GM19463 (cell line): ENCODE measurements around the gene MLST8.
"Not testable (repeated sequence)": the region's sequence is repeated elsewhere in the genome, so short reads cannot be mapped to it uniquely, and the experiment has no call there.

ENCODE experiments used
- ATAC-seq: cut with Tn5 transposase; IDR thresholded peaks from one replicate; pipeline ENCODE4 v1.9.1; 2021; ENCODE audit warnings: mild to moderate bottlenecking, moderate library complexity; ENCODE audit not compliant: unreplicated experiment

The MLST8 gene

GRCh38 chr16:2244301-2244700 lies 39.0 kb downstream of the MLST8 start:
- ATAC-seq = no peak

GRCh38 chr16:2244926-2245795 lies 39.9 kb downstream of the MLST8 start:
- ATAC-seq = no peak

GRCh38 chr16:2246301-2246885 lies 41.1 kb downstream of the MLST8 start:
- ATAC-seq = no peak

DNA sequence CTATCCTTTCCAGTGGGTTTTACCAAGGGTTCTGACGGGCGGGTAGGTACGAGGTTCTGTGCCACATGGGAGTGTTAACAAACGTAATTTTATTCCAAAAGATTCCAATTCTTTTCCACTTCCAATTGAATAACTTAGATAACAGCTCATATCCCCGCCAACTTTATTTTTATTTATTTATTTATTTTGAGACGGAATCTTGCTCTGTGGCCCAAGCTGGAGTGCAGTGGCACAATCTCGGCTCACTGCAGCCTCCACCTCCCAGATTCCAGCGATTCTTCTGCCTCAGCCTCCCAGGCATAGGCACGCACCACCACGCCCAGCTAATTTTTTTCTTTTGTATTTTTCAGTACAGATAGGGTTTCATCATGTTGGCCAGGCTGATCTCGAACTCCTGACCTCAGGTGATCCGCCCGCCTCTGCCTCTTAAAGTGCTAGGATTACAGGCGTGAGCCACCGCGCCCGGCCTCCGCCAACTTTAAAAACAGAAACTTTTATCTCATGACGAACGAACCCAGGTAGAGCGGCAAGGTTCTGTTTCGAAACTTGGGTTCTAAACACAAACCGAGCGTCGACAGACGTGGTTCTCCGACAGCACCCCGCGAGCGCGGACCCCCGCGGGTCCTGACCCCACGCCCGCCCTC lies 45.5 kb downstream of the MLST8 start:
- no peak for ATAC-seq

DNA sequence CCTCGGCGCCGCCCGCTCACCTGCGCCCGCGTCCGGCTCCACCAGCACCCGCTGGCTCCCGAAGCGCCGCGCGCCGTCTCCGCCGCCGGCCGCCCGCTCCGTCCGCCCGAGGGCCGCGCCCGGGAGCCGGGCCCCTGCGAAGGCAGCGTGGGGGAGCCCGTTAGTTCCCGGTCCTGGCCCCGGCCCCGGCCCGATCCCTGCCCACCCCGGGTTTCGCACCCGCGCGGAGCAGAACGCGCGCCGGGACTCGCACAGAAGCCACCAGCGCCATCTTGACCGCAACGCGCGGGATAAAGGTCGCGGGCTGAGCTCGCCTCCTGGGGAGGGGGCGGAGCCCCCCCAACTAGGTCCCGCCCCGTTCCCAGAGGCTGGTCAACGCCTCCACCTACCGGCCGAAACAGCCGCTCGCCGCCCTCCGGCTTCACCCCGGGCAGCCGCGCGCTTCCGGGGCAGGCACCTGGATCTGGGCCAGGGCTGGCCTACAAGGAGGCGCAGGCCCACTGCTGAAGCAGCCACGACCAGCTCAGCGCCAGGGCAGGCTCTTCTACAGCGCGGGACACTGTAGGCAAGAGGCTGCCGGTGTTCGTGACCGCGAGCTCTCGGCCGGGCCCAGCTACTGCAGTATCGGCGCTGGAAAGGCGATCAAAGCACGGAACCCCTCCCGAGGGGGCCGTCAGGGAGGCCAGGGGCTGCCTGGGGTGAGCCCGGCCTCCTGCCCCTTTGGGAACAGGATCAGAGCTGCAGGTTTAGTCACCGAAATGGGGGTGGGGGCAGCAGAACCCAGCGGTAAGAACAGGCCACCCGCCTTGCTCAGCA lies 46.2 kb downstream of the MLST8 start, which contains the start of gene ECI1:
Gene ECI1, minus strand, starts transcription at position 292 of the 816 bp plus-strand sequence. Its CDS starts 21 bp downstream, at position 271.
- ATAC-seq = peak; percentile 87

GRCh38 chr16:2252806-2253148 lies 47.5 kb downstream of the MLST8 start:
- no peak for ATAC-seq

DNA sequence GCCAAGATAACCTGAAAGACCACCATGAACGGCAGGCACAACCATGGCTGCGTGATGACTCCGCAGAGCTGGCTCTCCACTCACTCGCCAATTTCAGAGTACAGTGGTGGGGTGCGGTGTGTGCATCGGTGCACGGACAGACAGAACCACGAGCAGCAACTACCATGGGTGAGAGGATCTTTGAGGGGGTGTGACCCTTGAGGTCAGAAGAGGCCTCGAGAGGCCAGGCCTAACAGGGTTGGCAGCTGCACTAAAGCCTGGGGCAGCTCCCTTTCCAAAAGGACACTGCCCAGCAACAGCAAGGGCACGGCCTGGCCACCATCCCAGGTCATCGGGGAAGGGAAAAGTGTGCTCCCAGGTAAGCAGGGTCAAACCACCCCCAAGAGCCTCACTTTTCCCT lies 48.0 kb downstream of the MLST8 start:
- no peak for ATAC-seq

- no peak for ATAC-seq
Measured at GRCh38 chr16:2256531-2257140, 51.4 kb downstream of the MLST8 start.

GRCh38 chr16:2257726-2258125 lies 52.5 kb downstream of the MLST8 start:
- no peak for ATAC-seq

GRCh38 chr16:2258530-2258929 lies 53.3 kb downstream of the MLST8 start:
- ATAC-seq = not testable (repeated sequence)
